OCI-LY7 (cell line): ENCODE measurements around the gene RDH13. TPM values are rescaled to one million over a fixed set of nuclear protein-coding genes. Genes with fewer than 3 reads are reported as not detected.
A peak's percentile ranks its signal among the peaks of the same experiment; 100 is the strongest.

Source experiments
- BruUV-seq: library from RNA; stranded (reverse); fragments of 400-500 nt; replicated peaks from 2 replicates; lab custom pipeline; 2021; lab: Mats Ljungman, UMichigan
- CTCF ChIA-PET: fragments of 300-600 bp; sonication (Branson Sonifier 250); formaldehyde crosslinking; loops from one replicate; lab custom pipeline; 2022; ENCODE audit warnings: antibody characterized with exemption; ENCODE audit not compliant: unreplicated experiment; lab: Charles Lee
- POLR2A ChIA-PET: fragments of 300-600 bp; sonication (Branson Sonifier 250); formaldehyde crosslinking; loops from one replicate; lab custom pipeline; 2022; ENCODE audit warnings: antibody characterized with exemption; lab: Charles Lee
- DNase-seq: peaks from one replicate; pipeline ENCODE4 v3.0.0-alpha.2; 2015; ENCODE audit warnings: low spot score
- H2AFZ ChIP-seq: fragments of 200-600 bp; sonication (generic), shearing (Covaris generic); 2 replicates; pipeline ENCODE4 v1.6.1; 2014; ENCODE audit warnings: mild to moderate bottlenecking, antibody characterized with exemption, low read length, moderate library complexity
- H3K27ac ChIP-seq: fragments of 200-600 bp; sonication (generic); 2 replicates; pipeline ENCODE4 v1.5.1; 2014; ENCODE audit warnings: mixed run types, low read depth, mild to moderate bottlenecking, moderate library complexity, low read length, inconsistent platforms; ENCODE audit not compliant: poor library complexity, severe bottlenecking
- H3K36me3 ChIP-seq: fragments of 200-600 bp; sonication (generic); 2 replicates; pipeline ENCODE4 v1.6.1; 2014; ENCODE audit warnings: mild to moderate bottlenecking, antibody characterized with exemption, low read length, moderate library complexity, mixed read lengths; ENCODE audit not compliant: insufficient read depth
- H3K4me1 ChIP-seq: fragments of 200-600 bp; sonication (generic); 2 replicates; pipeline ENCODE4 v1.5.1; 2014; ENCODE audit warnings: mild to moderate bottlenecking, low read length; ENCODE audit not compliant: insufficient read depth, poor library complexity, severe bottlenecking
- H3K4me2 ChIP-seq: fragments of 200-600 bp; sonication (generic); 2 replicates; pipeline ENCODE4 v1.6.1; 2014; ENCODE audit warnings: mild to moderate bottlenecking, low read length
- H3K4me3 ChIP-seq: fragments of 200-600 bp; sonication (generic); 2 replicates; pipeline ENCODE4 v1.5.1; 2014; ENCODE audit warnings: mild to moderate bottlenecking, low read depth, low read length; ENCODE audit not compliant: poor library complexity, severe bottlenecking
- H3K79me2 ChIP-seq: fragments of 200-600 bp; sonication (generic); 2 replicates; pipeline ENCODE4 v1.6.1; 2016; ENCODE audit warnings: low read depth, mild to moderate bottlenecking, low read length, moderate library complexity, mixed read lengths; ENCODE audit not compliant: insufficient read depth
- H3K9me2 ChIP-seq: fragments of 200-600 bp; sonication (generic); 2 replicates; pipeline ENCODE4 v1.6.1; 2016; ENCODE audit warnings: mild to moderate bottlenecking, low read length, mixed read lengths; ENCODE audit not compliant: insufficient read depth
- H3K9me3 ChIP-seq: fragments of 200-600 bp; sonication (generic); 2 replicates; pipeline ENCODE4 v1.6.1; 2014; ENCODE audit warnings: mild to moderate bottlenecking, mixed run types, low read length, mixed read lengths
- H4K20me1 ChIP-seq: fragments of 200-600 bp; sonication (generic); 2 replicates; pipeline ENCODE4 v1.6.1; 2014; ENCODE audit warnings: mild to moderate bottlenecking, antibody characterized with exemption, low read length, moderate library complexity, mixed read lengths; ENCODE audit not compliant: insufficient read depth
- EZH2phosphoT487 ChIP-seq: fragments of 200-600 bp; sonication (generic); IDR thresholded peaks from 2 replicates; pipeline ENCODE4 v1.6.1; 2018; ENCODE audit warnings: low read depth, borderline replicate concordance, mild to moderate bottlenecking, mixed run types, antibody characterized with exemption, low read length, moderate library complexity, mixed read lengths
- intact Hi-C: fragments of 100-400 bp; cut with micrococcal nuclease; formaldehyde crosslinking; loops from one replicate; pipeline ENCODE4 v1.10.0; 2022; ENCODE audit not compliant: unreplicated experiment
- total RNA-seq, 2 experiments: library from RNA; depleted of rRNA in 1 of 2; stranded (reverse); fragments of >200 nt in 1 of 2; shearing (Covaris generic) in 1 of 2; gene quantifications; 2 replicates each; pipeline ENCODE4 v1.2.3, GENCODE V29; 2014 to 2022
- TF ChIP-seq, protein P1 (sequence below): fragments of 200-600 bp; sonication (generic); conservative IDR thresholded peaks from 2 replicates; pipeline ENCODE4 v1.5.1; 2014; ENCODE audit warnings: mild to moderate bottlenecking, antibody characterized with exemption, low read length, moderate library complexity, mixed read lengths

RDH13 gene
- total RNA-seq, 2 experiments from 2014 or later: 19.5 to 23.1 TPM

- Histone ChIP-seq H3K36me3 (peaks cover 78% of the 10 kb centered on the region), H3K27ac (no peak overlapping the region), H4K20me1 (no peaks in the 10 kb centered on the region), H3K9me3 (no peaks in the 10 kb centered on the region), H3K4me2 (no peak overlapping the region), H2AFZ (no peak overlapping the region), H3K79me2 (peaks cover 3% of the 10 kb centered on the region; the same call in 1 of the 2 replicates), H3K4me1 (no peaks in the 10 kb centered on the region), H3K4me3 (no peak overlapping the region), H3K9me2 (no peaks in the 10 kb centered on the region)
- BruUV-seq: no TSS peak
- CTCF ChIA-PET: no interaction called here
- intact Hi-C loops: no loop called here
- POLR2A ChIA-PET: no interaction called here
- no peak for TF ChIP-seq EZH2phosphoT487
- TF ChIP-seq, protein P1, sequence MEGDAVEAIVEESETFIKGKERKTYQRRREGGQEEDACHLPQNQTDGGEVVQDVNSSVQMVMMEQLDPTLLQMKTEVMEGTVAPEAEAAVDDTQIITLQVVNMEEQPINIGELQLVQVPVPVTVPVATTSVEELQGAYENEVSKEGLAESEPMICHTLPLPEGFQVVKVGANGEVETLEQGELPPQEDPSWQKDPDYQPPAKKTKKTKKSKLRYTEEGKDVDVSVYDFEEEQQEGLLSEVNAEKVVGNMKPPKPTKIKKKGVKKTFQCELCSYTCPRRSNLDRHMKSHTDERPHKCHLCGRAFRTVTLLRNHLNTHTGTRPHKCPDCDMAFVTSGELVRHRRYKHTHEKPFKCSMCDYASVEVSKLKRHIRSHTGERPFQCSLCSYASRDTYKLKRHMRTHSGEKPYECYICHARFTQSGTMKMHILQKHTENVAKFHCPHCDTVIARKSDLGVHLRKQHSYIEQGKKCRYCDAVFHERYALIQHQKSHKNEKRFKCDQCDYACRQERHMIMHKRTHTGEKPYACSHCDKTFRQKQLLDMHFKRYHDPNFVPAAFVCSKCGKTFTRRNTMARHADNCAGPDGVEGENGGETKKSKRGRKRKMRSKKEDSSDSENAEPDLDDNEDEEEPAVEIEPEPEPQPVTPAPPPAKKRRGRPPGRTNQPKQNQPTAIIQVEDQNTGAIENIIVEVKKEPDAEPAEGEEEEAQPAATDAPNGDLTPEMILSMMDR: peak; percentile 23; the same call in 1 of the 2 replicates
- no peak for DNase-seq
Measured at GRCh38 chr19:55098716-55099556, 36.0 kb upstream of the RDH13 start.

- intact Hi-C loops: no loop called here
Measured at GRCh38 chr19:55097864-55098715, 35.1 kb upstream of the RDH13 start.

More at GRCh38 chr19:55097864-55098715, 35.1 kb upstream of the RDH13 start:
- no peaks in the 10 kb centered on the region for H3K4me1 ChIP-seq
- H2AFZ ChIP-seq: no peak overlapping the region
- CTCF ChIA-PET: no interaction called here
- POLR2A ChIA-PET: no interaction called here
- H3K9me2 ChIP-seq: no peaks in the 10 kb centered on the region
- no TSS peak for BruUV-seq
- no peaks in the 10 kb centered on the region for H3K9me3 ChIP-seq
- no peak overlapping the region for H3K4me3 ChIP-seq
- no peak overlapping the region for H3K27ac ChIP-seq
- H3K36me3 ChIP-seq: peaks cover 71% of the 10 kb centered on the region
- DNase-seq: no peak
- H4K20me1 ChIP-seq: no peaks in the 10 kb centered on the region
- H3K4me2 ChIP-seq: no peak overlapping the region
- no peak for TF ChIP-seq EZH2phosphoT487
- TF ChIP-seq, protein P1: no peak
- H3K79me2 ChIP-seq: peaks cover 3% of the 10 kb centered on the region; the same call in 1 of the 2 replicates
